Activated CD4-positive, alpha-beta T cell treated with anti-CD3 and anti-CD28 coated beads for 36 hours (primary cell): Measurements from ENCODE around the gene BARX2. TPM values are rescaled to one million over a fixed set of nuclear protein-coding genes. Genes with fewer than 3 reads are reported as not detected.
"Not testable (repeated sequence)": the region's sequence is repeated elsewhere in the genome, so short reads cannot be mapped to it uniquely, and the experiment has no call there.

Experiments
- ATAC-seq: fragments of 200-7000 bp; cut with Tn5 transposase; one replicate; pipeline ENCODE4 v1.10.0; 2021; ENCODE audit warnings: mild to moderate bottlenecking, moderate library complexity
- CTCF ChIA-PET: fragments of 350-600 bp; sonication (Branson Sonifier 250); formaldehyde crosslinking; loops from one replicate; lab custom pipeline; 2021; ENCODE audit warnings: antibody characterized with exemption; lab: Charles Lee
- POLR2A ChIA-PET: fragments of 350-600 bp; sonication (Branson Sonifier 250); formaldehyde crosslinking; loops from one replicate; lab custom pipeline; 2021; ENCODE audit warnings: antibody characterized with exemption, inconsistent platforms; lab: Charles Lee
- DNase-seq: peaks from one replicate; pipeline ENCODE4 v3.0.0-alpha.2; 2020
- H3K27ac Mint-ChIP-seq: one replicate; pipeline ENCODE4 v1.8.0; 2021; ENCODE audit warnings: mixed read lengths
- H3K27me3 Mint-ChIP-seq: one replicate; pipeline ENCODE4 v1.8.0; 2021; ENCODE audit warnings: mixed read lengths
- H3K36me3 Mint-ChIP-seq: one replicate; pipeline ENCODE4 v1.8.0; 2021; ENCODE audit warnings: low read depth, mixed read lengths
- H3K4me1 Mint-ChIP-seq: one replicate; pipeline ENCODE4 v1.8.0; 2021; ENCODE audit warnings: mixed read lengths
- H3K4me3 Mint-ChIP-seq: one replicate; pipeline ENCODE4 v1.8.0; 2021; ENCODE audit warnings: mild to moderate bottlenecking, moderate library complexity, mixed read lengths
- H3K9me3 Mint-ChIP-seq: one replicate; pipeline ENCODE4 v1.8.0; 2021; ENCODE audit warnings: low read depth, mixed read lengths
- intact Hi-C, 2 experiments: fragments of 100-400 bp; cut with DNase I in 1 of 2; cut with micrococcal nuclease in 1 of 2; formaldehyde crosslinking; loops; one replicate each; pipeline versions ENCODE4 v1.14.2 to v1.15.1; 2022 to 2024; cut with DNase I, micrococcal nuclease
- total RNA-seq, 2 experiments: library from RNA; stranded (reverse); gene quantifications; one replicate each; pipeline ENCODE4 v1.2.3, GENCODE V29; 2021

BARX2 gene
- total RNA-seq = 1 to 10 TPM in 1 of 2 experiments, under 1 TPM in 1; 0.89 to 1.3 TPM

- Mint-ChIP-seq H3K9me3 (no peaks in the 10 kb centered on the region), H3K4me3 (peak within 1 kb of the TSS; percentile 50), H3K4me1 (peaks cover 25% of the 10 kb centered on the region), H3K27me3 (peaks cover 61% of the 10 kb centered on the region), H3K36me3 (no peaks in the 10 kb centered on the region), H3K27ac (no peak within 1 kb of the TSS)
- intact Hi-C loops = loop anchor here (1.0 to 5.0 kb wide), 5 partner anchors 71 to 375 kb away; no protein-coding TSS in a partner anchor
- ChIA-PET CTCF (interaction anchor here (0.7 to 3.2 kb wide), 9 partner anchors 9 to 420 kb away, joined by 3 to 18 read pairs (median 3); no protein-coding TSS in a partner anchor), POLR2A (no interaction called here)
- peak; percentile 72 for DNase-seq
- peak; percentile 74 for ATAC-seq
These were observed at the start of gene BARX2 for GRCh38 chr11:129375751-129376657. TSS of gene BARX2 (plus strand) at chr11:129375848. CDS start at chr11:129376036, 188 bp downstream.

- peaks cover 2% of the 10 kb centered on the region for H3K4me1 Mint-ChIP-seq
- DNase-seq (no peak), ATAC-seq (no peak)
- no peaks in the 10 kb centered on the region for H3K36me3 Mint-ChIP-seq
- no peak overlapping the region for H3K27ac Mint-ChIP-seq
- ChIA-PET POLR2A (no interaction called here), CTCF (interaction anchor here (1.0 to 3.0 kb wide), 3 partner anchors 84 to 442 kb away, joined by 3 to 10 read pairs (median 3); no protein-coding TSS in a partner anchor)
- no peaks in the 10 kb centered on the region for H3K27me3 Mint-ChIP-seq
- no peaks in the 10 kb centered on the region for H3K9me3 Mint-ChIP-seq
- intact Hi-C loops = no loop called here
- no peak overlapping the region for H3K4me3 Mint-ChIP-seq
These were observed 48.7 kb upstream of the BARX2 start for GRCh38 chr11:129326921-129327320.

- H3K27ac Mint-ChIP-seq, H3K4me3 Mint-ChIP-seq, intact Hi-C loops, ATAC-seq, H3K27me3 Mint-ChIP-seq, DNase-seq, H3K4me1 Mint-ChIP-seq, H3K36me3 Mint-ChIP-seq, H3K9me3 Mint-ChIP-seq, POLR2A ChIA-PET: not testable (repeated sequence)
- CTCF ChIA-PET = interaction anchor here (0.6 to 3.0 kb wide), 7 partner anchors 14 to 443 kb away, joined by 3 to 10 read pairs (median 3); no protein-coding TSS in a partner anchor
These were observed 47.9 kb upstream of the BARX2 start for GRCh38 chr11:129327708-129328107.

- intact Hi-C loops = no loop called here
- CTCF ChIA-PET = interaction anchor here (0.6 to 3.0 kb wide), 9 partner anchors 8 to 443 kb away, joined by 3 to 10 read pairs (median 4); no protein-coding TSS in a partner anchor
- no peaks in the 10 kb centered on the region for H3K27me3 Mint-ChIP-seq
- DNase-seq (no peak), ATAC-seq (no peak)
- POLR2A ChIA-PET = no interaction called here
- no peak overlapping the region for H3K4me3 Mint-ChIP-seq
- H3K36me3 Mint-ChIP-seq = no peaks in the 10 kb centered on the region
- no peak overlapping the region for H3K27ac Mint-ChIP-seq
- peaks cover 5% of the 10 kb centered on the region for H3K4me1 Mint-ChIP-seq
- H3K9me3 Mint-ChIP-seq = no peaks in the 10 kb centered on the region
These were observed 46.9 kb upstream of the BARX2 start for GRCh38 chr11:129328756-129329155.

- ATAC-seq = no peak
- Mint-ChIP-seq H3K27ac (no peak overlapping the region), H3K27me3 (no peaks in the 10 kb centered on the region), H3K9me3 (no peaks in the 10 kb centered on the region), H3K4me3 (no peak overlapping the region), H3K4me1 (peaks cover 5% of the 10 kb centered on the region), H3K36me3 (no peaks in the 10 kb centered on the region)
- ChIA-PET CTCF (interaction anchor here (0.6 to 4.2 kb wide), 15 partner anchors 13 to 422 kb away, joined by 3 to 50 read pairs (median 4); no protein-coding TSS in a partner anchor), POLR2A (no interaction called here)
- no peak for DNase-seq
- intact Hi-C loops = loop anchor here (1.0 to 5.0 kb wide), 4 partner anchors 101 to 444 kb away; no protein-coding TSS in a partner anchor
These were observed 44.4 kb upstream of the BARX2 start for GRCh38 chr11:129331217-129331616.

GRCh38 chr11:129331871-129332274 lies 43.8 kb upstream of the BARX2 start:
- intact Hi-C loops = loop anchor here (1.0 to 5.0 kb wide), 5 partner anchors 102 to 448 kb away; no protein-coding TSS in a partner anchor
- H3K27ac Mint-ChIP-seq = no peak overlapping the region
- DNase-seq (peak; percentile 86), ATAC-seq (peak; percentile 75)
- ChIA-PET CTCF (interaction anchor here (0.6 to 4.2 kb wide), 17 partner anchors 10 to 423 kb away, joined by 3 to 50 read pairs (median 4); no protein-coding TSS in a partner anchor), POLR2A (no interaction called here)
- no peaks in the 10 kb centered on the region for H3K9me3 Mint-ChIP-seq
- H3K36me3 Mint-ChIP-seq = no peaks in the 10 kb centered on the region
- no peaks in the 10 kb centered on the region for H3K27me3 Mint-ChIP-seq
- peaks cover 5% of the 10 kb centered on the region for H3K4me1 Mint-ChIP-seq
- no peak overlapping the region for H3K4me3 Mint-ChIP-seq

GRCh38 chr11:129333873-129334272 lies 41.8 kb upstream of the BARX2 start:
- DNase-seq = peak; percentile 26
- H3K9me3 Mint-ChIP-seq = no peaks in the 10 kb centered on the region
- POLR2A ChIA-PET = no interaction called here
- H3K27me3 Mint-ChIP-seq = no peaks in the 10 kb centered on the region
- ATAC-seq = peak; percentile 78
- H3K36me3 Mint-ChIP-seq = no peaks in the 10 kb centered on the region
- CTCF ChIA-PET = interaction anchor here (0.7 to 4.2 kb wide), 5 partner anchors 15 to 447 kb away, joined by 3 to 22 read pairs (median 3); no protein-coding TSS in a partner anchor
- intact Hi-C loops = loop anchor here (5.0 kb wide), 2 partner anchors 367 to 447 kb away; no protein-coding TSS in a partner anchor
- peaks cover 5% of the 10 kb centered on the region for H3K4me1 Mint-ChIP-seq
- no peak overlapping the region for H3K27ac Mint-ChIP-seq
- H3K4me3 Mint-ChIP-seq = no peak overlapping the region

GRCh38 chr11:129344301-129344940 lies 31.2 kb upstream of the BARX2 start:
- intact Hi-C loops, ATAC-seq, H3K4me1 Mint-ChIP-seq, POLR2A ChIA-PET, H3K27me3 Mint-ChIP-seq, H3K4me3 Mint-ChIP-seq, H3K36me3 Mint-ChIP-seq, H3K9me3 Mint-ChIP-seq, H3K27ac Mint-ChIP-seq: not testable (repeated sequence)
- peak; percentile 41 for DNase-seq
- CTCF ChIA-PET = interaction anchor here (0.6 kb wide), 1 partner anchor 266 kb away, joined by 3 read pairs; no protein-coding TSS in a partner anchor

- ChIA-PET POLR2A (no interaction called here), CTCF (no interaction called here)
- H3K4me1 Mint-ChIP-seq = peaks cover 6% of the 10 kb centered on the region
- H3K4me3 Mint-ChIP-seq = no peak overlapping the region
- intact Hi-C loops = no loop called here
- no peaks in the 10 kb centered on the region for H3K36me3 Mint-ChIP-seq
- H3K27ac Mint-ChIP-seq = no peak overlapping the region
- H3K27me3 Mint-ChIP-seq = no peaks in the 10 kb centered on the region
- no peak for DNase-seq
- H3K9me3 Mint-ChIP-seq = peaks cover 2% of the 10 kb centered on the region
- ATAC-seq = no peak
These were observed 28.7 kb upstream of the BARX2 start for GRCh38 chr11:129346916-129347315.

GRCh38 chr11:129348813-129349212 lies 26.8 kb upstream of the BARX2 start:
- intact Hi-C loops = no loop called here
- Mint-ChIP-seq H3K36me3 (no peaks in the 10 kb centered on the region), H3K27me3 (no peaks in the 10 kb centered on the region), H3K4me3 (no peak overlapping the region), H3K9me3 (peaks cover 2% of the 10 kb centered on the region), H3K4me1 (peaks cover 6% of the 10 kb centered on the region), H3K27ac (no peak overlapping the region)
- ATAC-seq = peak; percentile 33
- ChIA-PET CTCF (interaction anchor here (1.1 kb wide), 1 partner anchor 17 kb away, joined by 4 read pairs; no protein-coding TSS in a partner anchor), POLR2A (no interaction called here)
- no peak for DNase-seq

GRCh38 chr11:129352676-129353075 lies 23.0 kb upstream of the BARX2 start:
- POLR2A ChIA-PET = no interaction called here
- intact Hi-C loops = no loop called here
- CTCF ChIA-PET = interaction anchor here (0.6 kb wide), 2 partner anchors 361 to 396 kb away, joined by 3 to 4 read pairs; no protein-coding TSS in a partner anchor
- H3K36me3 Mint-ChIP-seq = no peaks in the 10 kb centered on the region
- H3K4me3 Mint-ChIP-seq = no peak overlapping the region
- no peak overlapping the region for H3K27ac Mint-ChIP-seq
- no peak for ATAC-seq
- no peaks in the 10 kb centered on the region for H3K4me1 Mint-ChIP-seq
- no peaks in the 10 kb centered on the region for H3K9me3 Mint-ChIP-seq
- no peak for DNase-seq
- no peaks in the 10 kb centered on the region for H3K27me3 Mint-ChIP-seq
